SIG-M5 (cell line): ENCODE data around the gene CRISP2.

Source experiments
- DNase-seq: peaks from one replicate; lab custom pipeline; 2025; lab: John Stamatoyannopoulos, UW

CRISP2 gene

GRCh38 chr6:49653942-49654341 lies 59.4 kb downstream of the CRISP2 start:
- DNase-seq: no peak

GRCh38 chr6:49653438-49653837 lies 59.9 kb downstream of the CRISP2 start:
- DNase-seq: no peak

GRCh38 chr6:49651239-49651638 lies 62.1 kb downstream of the CRISP2 start:
- no peak for DNase-seq

- no peak for DNase-seq
Measured at GRCh38 chr6:49649988-49650387, 63.4 kb downstream of the CRISP2 start.

- no peak for DNase-seq
Measured at GRCh38 chr6:49648036-49648435, 65.3 kb downstream of the CRISP2 start.

GRCh38 chr6:49647476-49647875 lies 65.9 kb downstream of the CRISP2 start:
- DNase-seq: no peak

- no peak for DNase-seq
Measured at GRCh38 chr6:49646942-49647341, 66.4 kb downstream of the CRISP2 start.

- DNase-seq: no peak
Measured at GRCh38 chr6:49646130-49646824, 67.1 kb downstream of the CRISP2 start.

GRCh38 chr6:49645139-49645538 lies 68.2 kb downstream of the CRISP2 start:
- no peak for DNase-seq
